ENCODE data around the gene HRH1. TPM values are rescaled to one million over a fixed set of nuclear protein-coding genes. Genes with fewer than 3 reads are reported as not detected.

HRH1 gene
- total RNA-seq, 1 donor from 2014 or later: 0.90 TPM

DNA sequence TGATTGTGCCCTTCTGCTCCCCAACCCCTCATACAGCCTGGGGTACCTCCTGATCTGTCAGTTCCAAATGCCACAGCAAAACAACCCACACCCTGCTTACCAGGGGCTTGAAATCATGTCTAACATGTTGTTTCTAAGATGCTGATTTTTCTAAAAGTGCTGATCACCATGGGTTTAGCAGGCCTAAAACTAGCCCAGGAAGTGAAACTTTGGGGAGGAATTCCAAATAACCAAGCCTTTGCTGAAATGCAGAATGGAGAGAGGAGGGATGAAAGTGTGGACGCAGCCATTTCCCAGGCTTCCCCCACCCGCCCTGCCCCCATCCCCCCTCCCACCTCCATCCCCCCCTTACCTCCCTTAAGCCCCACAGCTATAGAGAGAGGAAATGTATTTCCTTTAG, 2.0 kb upstream of the HRH1 start:
- Mint-ChIP-seq H3K9me3 (ENCODE audit: unreplicated experiment) (no peaks in the 10 kb centered on the region), H3K27ac (ENCODE audit: unreplicated experiment) (no peak overlapping the region), H3K36me3 (ENCODE audit: low read depth, unreplicated experiment) (no peaks in the 10 kb centered on the region), H3K4me3 (ENCODE audit: unreplicated experiment) (no peak overlapping the region), H3K4me1 (ENCODE audit: unreplicated experiment) (peaks cover 10% of the 10 kb centered on the region), H3K27me3 (ENCODE audit: unreplicated experiment) (peaks cover 9% of the 10 kb centered on the region)
- no peak for DNase-seq (ENCODE audit: low spot score)
- TF ChIP-seq, protein P1, sequence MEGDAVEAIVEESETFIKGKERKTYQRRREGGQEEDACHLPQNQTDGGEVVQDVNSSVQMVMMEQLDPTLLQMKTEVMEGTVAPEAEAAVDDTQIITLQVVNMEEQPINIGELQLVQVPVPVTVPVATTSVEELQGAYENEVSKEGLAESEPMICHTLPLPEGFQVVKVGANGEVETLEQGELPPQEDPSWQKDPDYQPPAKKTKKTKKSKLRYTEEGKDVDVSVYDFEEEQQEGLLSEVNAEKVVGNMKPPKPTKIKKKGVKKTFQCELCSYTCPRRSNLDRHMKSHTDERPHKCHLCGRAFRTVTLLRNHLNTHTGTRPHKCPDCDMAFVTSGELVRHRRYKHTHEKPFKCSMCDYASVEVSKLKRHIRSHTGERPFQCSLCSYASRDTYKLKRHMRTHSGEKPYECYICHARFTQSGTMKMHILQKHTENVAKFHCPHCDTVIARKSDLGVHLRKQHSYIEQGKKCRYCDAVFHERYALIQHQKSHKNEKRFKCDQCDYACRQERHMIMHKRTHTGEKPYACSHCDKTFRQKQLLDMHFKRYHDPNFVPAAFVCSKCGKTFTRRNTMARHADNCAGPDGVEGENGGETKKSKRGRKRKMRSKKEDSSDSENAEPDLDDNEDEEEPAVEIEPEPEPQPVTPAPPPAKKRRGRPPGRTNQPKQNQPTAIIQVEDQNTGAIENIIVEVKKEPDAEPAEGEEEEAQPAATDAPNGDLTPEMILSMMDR (IDR thresholded peaks at IDR 0.05; ENCODE audit: unreplicated experiment): no peak

DNA sequence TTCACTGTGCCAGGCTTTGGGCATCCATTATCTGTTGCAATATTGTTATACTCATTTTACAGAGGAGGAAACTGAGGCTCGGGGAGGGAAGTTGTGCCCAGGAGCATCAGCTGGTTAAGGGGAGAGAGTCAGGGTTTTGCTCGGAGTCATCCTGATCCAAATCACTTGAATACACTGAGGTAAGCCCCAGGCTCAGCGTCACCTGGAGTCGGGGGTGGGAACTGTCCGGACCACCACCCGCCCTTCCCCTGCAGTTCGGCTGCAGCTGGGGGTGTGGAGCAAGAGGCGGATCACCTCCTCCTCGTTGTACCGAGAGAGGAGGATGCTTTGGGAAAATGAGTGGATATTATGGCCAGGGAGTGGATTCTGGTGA, 646 bp downstream of the HRH1 start:
- Mint-ChIP-seq H3K9me3 (ENCODE audit: unreplicated experiment) (no peaks in the 10 kb centered on the region), H3K27ac (ENCODE audit: unreplicated experiment) (no peak overlapping the region), H3K27me3 (ENCODE audit: unreplicated experiment) (peaks cover 9% of the 10 kb centered on the region), H3K4me3 (ENCODE audit: unreplicated experiment) (peak overlapping the region; percentile 34), H3K4me1 (ENCODE audit: unreplicated experiment) (peaks cover 10% of the 10 kb centered on the region), H3K36me3 (ENCODE audit: low read depth, unreplicated experiment) (no peaks in the 10 kb centered on the region)
- TF ChIP-seq, protein P1 (IDR thresholded peaks at IDR 0.05; ENCODE audit: unreplicated experiment): no peak
- DNase-seq (ENCODE audit: low spot score): peak; percentile 9

DNA sequence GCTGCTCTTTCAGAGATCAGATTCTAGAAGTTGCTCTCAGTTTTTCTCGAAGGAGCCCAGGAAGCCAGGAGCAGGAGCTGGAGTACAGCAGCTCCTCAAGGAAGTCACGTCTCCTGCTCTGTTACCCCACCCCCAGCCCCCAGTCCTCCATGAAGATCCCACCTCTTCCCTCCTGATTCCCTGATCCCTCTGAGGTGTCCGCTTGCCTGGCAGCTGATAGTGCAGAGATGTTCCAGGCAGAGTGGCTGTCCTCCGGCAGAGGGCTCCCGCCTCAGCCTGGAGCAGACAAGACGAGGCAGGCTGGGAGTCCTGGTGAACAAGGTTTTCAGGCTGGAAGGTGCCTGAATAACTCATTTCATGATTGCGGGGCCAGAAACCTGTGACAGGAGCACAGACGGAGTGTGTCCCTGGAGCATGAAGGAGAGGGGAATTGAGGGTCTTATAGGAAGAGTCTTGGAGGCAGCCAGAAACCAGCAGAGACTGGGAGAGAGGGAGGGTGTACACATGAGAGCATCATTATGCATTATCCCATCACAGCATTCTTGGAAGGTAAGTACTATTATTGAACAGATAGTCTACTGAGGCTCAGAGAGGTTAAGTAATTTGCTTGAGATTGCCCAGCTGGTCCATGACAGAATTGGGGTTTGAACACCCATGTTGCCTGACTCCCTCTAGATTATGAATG, 1.2 kb downstream of the HRH1 start:
- DNase-seq (ENCODE audit: low spot score): peak; percentile 74
- Mint-ChIP-seq H3K4me3 (ENCODE audit: unreplicated experiment) (peak overlapping the region; percentile 34), H3K9me3 (ENCODE audit: unreplicated experiment) (no peaks in the 10 kb centered on the region), H3K4me1 (ENCODE audit: unreplicated experiment) (peaks cover 13% of the 10 kb centered on the region), H3K27ac (ENCODE audit: unreplicated experiment) (no peak overlapping the region), H3K27me3 (ENCODE audit: unreplicated experiment) (peaks cover 9% of the 10 kb centered on the region), H3K36me3 (ENCODE audit: low read depth, unreplicated experiment) (no peaks in the 10 kb centered on the region)
- TF ChIP-seq, protein P1 (IDR thresholded peaks at IDR 0.05; ENCODE audit: unreplicated experiment): no peak

DNA sequence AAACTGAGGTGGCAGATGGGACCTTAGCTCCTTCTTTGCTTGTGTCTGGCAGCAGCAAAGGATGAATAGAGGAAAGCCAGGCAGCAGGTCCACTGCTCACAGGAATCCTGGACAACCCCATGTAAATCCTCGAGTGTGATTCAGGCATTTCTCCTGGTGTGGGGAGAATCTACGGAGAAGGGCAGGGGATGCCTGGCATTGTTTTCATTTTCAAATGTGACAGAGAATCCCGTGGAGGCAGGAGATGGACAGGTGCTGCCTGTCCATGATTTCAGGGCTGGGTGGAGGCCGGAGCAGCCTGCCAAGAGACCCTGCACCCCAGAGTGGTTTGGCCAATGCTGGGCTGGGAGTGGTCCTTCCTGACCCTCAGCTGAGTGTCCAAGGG, 1.7 kb downstream of the HRH1 start:
- H3K4me3 Mint-ChIP-seq (ENCODE audit: unreplicated experiment): no peak overlapping the region
- H3K27ac Mint-ChIP-seq (ENCODE audit: unreplicated experiment): no peak overlapping the region
- no peaks in the 10 kb centered on the region for H3K36me3 Mint-ChIP-seq (ENCODE audit: low read depth, unreplicated experiment)
- peaks cover 9% of the 10 kb centered on the region for H3K27me3 Mint-ChIP-seq (ENCODE audit: unreplicated experiment)
- DNase-seq (ENCODE audit: low spot score): no peak
- TF ChIP-seq, protein P1 (IDR thresholded peaks at IDR 0.05; ENCODE audit: unreplicated experiment): no peak
- H3K4me1 Mint-ChIP-seq (ENCODE audit: unreplicated experiment): peaks cover 13% of the 10 kb centered on the region
- no peaks in the 10 kb centered on the region for H3K9me3 Mint-ChIP-seq (ENCODE audit: unreplicated experiment)

DNA sequence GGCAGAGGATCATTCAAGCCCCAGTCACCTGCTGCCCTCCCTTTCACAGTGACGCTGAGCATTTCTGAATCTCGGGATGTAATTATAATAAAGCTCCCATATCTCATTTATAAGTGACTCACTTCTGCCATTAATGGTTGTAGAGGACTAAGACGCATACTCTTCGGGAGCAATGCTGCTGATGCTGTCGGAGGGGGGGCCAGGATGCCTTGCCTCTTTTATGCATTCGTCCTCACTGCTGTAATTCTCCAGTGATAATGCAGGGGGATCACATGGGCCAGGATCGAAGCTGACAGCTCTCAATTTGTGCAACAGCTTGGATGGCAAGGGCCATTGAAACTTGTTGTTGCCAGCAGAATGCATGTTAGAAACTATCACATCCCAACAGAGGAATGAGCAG, 3.1 kb downstream of the HRH1 start:
- H3K27ac Mint-ChIP-seq (ENCODE audit: unreplicated experiment): no peak overlapping the region
- no peak overlapping the region for H3K4me3 Mint-ChIP-seq (ENCODE audit: unreplicated experiment)
- DNase-seq (ENCODE audit: low spot score): no peak
- H3K4me1 Mint-ChIP-seq (ENCODE audit: unreplicated experiment): peaks cover 13% of the 10 kb centered on the region
- peaks cover 11% of the 10 kb centered on the region for H3K27me3 Mint-ChIP-seq (ENCODE audit: unreplicated experiment)
- no peaks in the 10 kb centered on the region for H3K9me3 Mint-ChIP-seq (ENCODE audit: unreplicated experiment)
- TF ChIP-seq, protein P1 (IDR thresholded peaks at IDR 0.05; ENCODE audit: unreplicated experiment): no peak
- no peaks in the 10 kb centered on the region for H3K36me3 Mint-ChIP-seq (ENCODE audit: low read depth, unreplicated experiment)

Data from endothelial cell (in vitro differentiated cells).